Breast epithelium (tissue), 4 donors: ENCODE data around the gene ERC1. TPM values are rescaled to one million over a fixed set of nuclear protein-coding genes. Genes with fewer than 3 reads are reported as not detected.

Experiments used
- DNase-seq, 2 donors: peaks; one replicate each; pipeline ENCODE4 v3.0.0-alpha.2; 2019; ENCODE audit warnings: low spot score in 2 of 2
- H3K27ac ChIP-seq, 2 donors: fragments of 200-600 bp; sonication (generic) in 1 of 2; one replicate each; pipeline ENCODE4 v1.5.1; 2016 to 2019; ENCODE audit warnings: mild to moderate bottlenecking in 1 of 2
- H3K27me3 ChIP-seq, 2 donors: fragments of 200-600 bp; sonication (generic) in 1 of 2; one replicate each; pipeline versions ENCODE4 v1.5.1 to v1.6.0; 2017 to 2019; ENCODE audit warnings: control low read depth in 1 of 2, mild to moderate bottlenecking in 1 of 2
- H3K36me3 ChIP-seq: fragments of 200-600 bp; one replicate; pipeline ENCODE4 v1.5.1; 2019
- H3K4me1 ChIP-seq, 2 donors: fragments of 200-600 bp; sonication (generic); one replicate each; pipeline ENCODE4 v1.5.1; 2016 to 2019; ENCODE audit warnings: control low read depth in 1 of 2
- H3K4me3 ChIP-seq, 3 donors: fragments of 200-600 bp; sonication (generic); 1 replicate in 2 of 3; 2 replicates in 1 of 3; pipeline ENCODE4 v1.5.1; 2016 to 2019; ENCODE audit warnings: mild to moderate bottlenecking in 3 of 3, moderate library complexity in 2 of 3
- H3K9me3 ChIP-seq, 2 donors: fragments of 200-600 bp; sonication (generic) in 1 of 2; one replicate each; pipeline ENCODE4 v1.5.1; 2016 to 2019; ENCODE audit warnings: control low read depth in 1 of 2
- POLR2A ChIP-seq: fragments of 450-650 bp; IDR thresholded peaks from one replicate; pipeline ENCODE4 v1.6.1; 2016; ENCODE audit warnings: antibody characterized with exemption, mild to moderate bottlenecking, moderate library complexity
- POLR2AphosphoS5 ChIP-seq, 3 donors: sonication (generic); formaldehyde crosslinking; IDR thresholded peaks; one replicate each; pipeline ENCODE4 v1.6.1; 2017; ENCODE audit warnings: antibody characterized with exemption in 3 of 3
- intact Hi-C: fragments of 100-400 bp; cut with DNase I; formaldehyde crosslinking; loops from one replicate; pipeline ENCODE4 v1.15.1; 2023; ENCODE audit warnings: low total_unique reads
- total RNA-seq, 3 donors: library from RNA; depleted of rRNA; stranded (reverse); fragments of >200 nt; gene quantifications; one replicate each; pipeline ENCODE4 v1.1.0, GENCODE V29; 2016
- TF ChIP-seq, protein P1 (sequence below), 3 donors: fragments of 450-650 bp; IDR thresholded peaks; one replicate each; pipeline ENCODE4 v1.5.1; 2016 to 2017; ENCODE audit warnings: antibody characterized with exemption in 3 of 3, mild to moderate bottlenecking in 3 of 3, moderate library complexity in 3 of 3

The ERC1 gene
- total RNA-seq, 3 donors from 2014 or later: 47.4 to 63.4 (median 52.8) TPM

DNA sequence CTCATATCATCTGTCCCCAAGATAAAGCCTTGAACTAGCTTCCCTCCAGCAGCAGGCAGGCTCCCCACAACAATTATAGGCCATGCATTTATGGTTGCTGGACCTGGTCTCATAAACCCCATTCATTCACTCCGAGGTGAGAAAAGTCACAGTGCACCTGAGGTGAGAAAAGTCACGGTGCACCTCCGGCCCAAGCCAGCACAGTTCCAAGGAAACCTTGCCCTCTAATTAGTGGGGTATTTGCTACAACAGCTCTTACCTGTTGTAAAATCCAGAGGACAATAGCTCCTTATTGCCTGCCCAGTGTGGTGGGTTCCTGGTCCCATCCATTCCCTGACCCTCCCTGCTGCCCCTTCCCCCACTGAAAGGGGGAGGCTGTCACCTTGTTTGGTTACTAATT lies 537.8 kb downstream of the ERC1 start:
- H3K27ac ChIP-seq: no peak overlapping the region
- no peaks in the 10 kb centered on the region for H3K36me3 ChIP-seq
- H3K4me3 ChIP-seq: no peak overlapping the region
- peaks cover 0 to 8% of the 10 kb centered on the region in 2 donors for H3K4me1 ChIP-seq
- intact Hi-C loops: no loop called here
- no peak for DNase-seq
- H3K9me3 ChIP-seq: no peaks in the 10 kb centered on the region
- TF ChIP-seq, protein P1, sequence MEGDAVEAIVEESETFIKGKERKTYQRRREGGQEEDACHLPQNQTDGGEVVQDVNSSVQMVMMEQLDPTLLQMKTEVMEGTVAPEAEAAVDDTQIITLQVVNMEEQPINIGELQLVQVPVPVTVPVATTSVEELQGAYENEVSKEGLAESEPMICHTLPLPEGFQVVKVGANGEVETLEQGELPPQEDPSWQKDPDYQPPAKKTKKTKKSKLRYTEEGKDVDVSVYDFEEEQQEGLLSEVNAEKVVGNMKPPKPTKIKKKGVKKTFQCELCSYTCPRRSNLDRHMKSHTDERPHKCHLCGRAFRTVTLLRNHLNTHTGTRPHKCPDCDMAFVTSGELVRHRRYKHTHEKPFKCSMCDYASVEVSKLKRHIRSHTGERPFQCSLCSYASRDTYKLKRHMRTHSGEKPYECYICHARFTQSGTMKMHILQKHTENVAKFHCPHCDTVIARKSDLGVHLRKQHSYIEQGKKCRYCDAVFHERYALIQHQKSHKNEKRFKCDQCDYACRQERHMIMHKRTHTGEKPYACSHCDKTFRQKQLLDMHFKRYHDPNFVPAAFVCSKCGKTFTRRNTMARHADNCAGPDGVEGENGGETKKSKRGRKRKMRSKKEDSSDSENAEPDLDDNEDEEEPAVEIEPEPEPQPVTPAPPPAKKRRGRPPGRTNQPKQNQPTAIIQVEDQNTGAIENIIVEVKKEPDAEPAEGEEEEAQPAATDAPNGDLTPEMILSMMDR (IDR thresholded peaks at IDR 0.05): no peak
- TF ChIP-seq POLR2A: no peak
- no peak for TF ChIP-seq POLR2AphosphoS5 (IDR thresholded peaks at IDR 0.05)
- H3K27me3 ChIP-seq: peaks cover 9 to 26% of the 10 kb centered on the region in 2 donors

DNA sequence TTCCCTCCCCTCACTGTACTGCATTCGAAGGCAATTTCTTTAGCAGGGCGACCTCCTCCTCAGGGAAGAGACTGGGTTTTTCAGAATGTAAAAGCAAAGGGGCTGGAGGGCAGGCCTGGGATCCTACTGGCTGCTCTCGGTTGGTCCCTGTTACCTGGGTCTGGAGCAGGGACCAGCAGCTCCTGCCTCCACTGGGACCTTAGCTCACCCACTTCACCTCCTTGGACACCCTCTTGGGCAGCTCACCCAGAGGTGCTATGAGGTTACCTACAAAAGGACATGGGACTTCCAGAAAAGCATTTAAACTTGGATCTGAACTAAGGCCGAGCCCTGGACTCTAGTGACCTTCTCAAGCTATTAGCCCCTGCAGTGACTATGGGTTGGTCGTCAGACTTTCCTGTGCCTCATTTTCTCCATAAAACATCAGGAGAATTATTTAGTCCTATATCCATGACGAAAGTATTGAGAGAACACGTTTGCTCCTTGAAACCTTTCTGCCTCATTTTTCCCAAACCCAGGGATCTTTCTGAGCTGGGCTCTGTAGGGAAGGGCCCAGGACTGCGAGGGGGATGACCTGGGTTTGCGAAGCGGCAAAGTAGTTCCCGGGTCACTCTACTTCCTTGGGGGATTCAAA lies 538.3 kb downstream of the ERC1 start:
- no peak for DNase-seq
- intact Hi-C loops: no loop called here

DNA sequence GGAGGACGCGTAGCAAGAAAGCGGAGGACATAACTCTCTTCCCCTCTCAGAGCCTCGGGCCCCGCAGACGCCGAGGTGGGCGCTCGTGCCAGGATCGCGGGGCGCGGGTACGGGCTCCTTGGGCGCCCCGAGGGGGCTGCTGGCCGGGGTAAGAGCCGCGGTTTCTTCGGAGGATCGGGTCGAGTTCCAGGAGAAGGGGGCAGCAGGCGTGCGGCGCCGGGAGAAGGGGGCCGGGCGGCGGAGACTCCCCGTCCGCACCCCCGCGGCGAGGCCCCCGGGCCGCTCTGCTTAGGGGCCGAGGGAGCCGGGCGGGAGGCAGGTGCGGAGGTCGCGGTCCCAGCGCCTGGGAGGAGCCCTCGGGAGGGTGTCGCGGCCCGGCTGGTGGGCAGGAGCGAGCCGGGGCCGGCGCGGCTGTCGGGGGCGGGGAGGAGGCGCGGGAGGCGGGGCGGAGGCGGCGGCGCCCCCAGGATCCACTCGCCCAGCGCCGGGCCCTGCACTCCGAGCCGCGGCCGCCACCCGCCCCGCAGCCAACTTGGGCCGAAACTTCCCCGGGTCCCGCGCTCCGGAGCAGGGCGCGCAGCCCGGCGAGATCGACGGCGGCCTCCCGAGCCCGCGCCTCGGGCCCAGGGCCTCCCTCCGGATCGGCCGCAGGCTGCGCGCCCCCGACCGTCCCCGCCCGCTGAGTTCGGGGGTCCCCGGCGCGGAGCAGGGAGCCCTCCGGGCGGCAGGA lies 539.0 kb downstream of the ERC1 start:
- Histone ChIP-seq H3K4me3 (peak overlapping the region; percentile 41 to 78 (median 58)), H3K4me1 (peaks cover 0 to 8% of the 10 kb centered on the region in 2 donors), H3K27ac (no peak overlapping the region), H3K27me3 (peaks cover 9 to 29% of the 10 kb centered on the region in 2 donors), H3K9me3 (no peaks in the 10 kb centered on the region), H3K36me3 (no peaks in the 10 kb centered on the region)
- peak in 1 of 2 donors; percentile 48 for DNase-seq
- TF ChIP-seq POLR2A (no peak), POLR2AphosphoS5 (IDR thresholded peaks at IDR 0.05) (no peak)
- TF ChIP-seq, protein P1 (IDR thresholded peaks at IDR 0.05): no peak
- intact Hi-C loops: no loop called here

More for the DNA sequence above, 538.3 kb downstream of the ERC1 start:
- H3K4me3 ChIP-seq: peak overlapping the region; percentile 41 to 78 (median 58)
- TF ChIP-seq POLR2AphosphoS5 (IDR thresholded peaks at IDR 0.05) (no peak), POLR2A (no peak)
- TF ChIP-seq, protein P1 (IDR thresholded peaks at IDR 0.05): no peak
- peaks cover 9 to 28% of the 10 kb centered on the region in 2 donors for H3K27me3 ChIP-seq
- no peaks in the 10 kb centered on the region for H3K9me3 ChIP-seq
- peaks cover 0 to 8% of the 10 kb centered on the region in 2 donors for H3K4me1 ChIP-seq
- no peaks in the 10 kb centered on the region for H3K36me3 ChIP-seq
- H3K27ac ChIP-seq: no peak overlapping the region

DNA sequence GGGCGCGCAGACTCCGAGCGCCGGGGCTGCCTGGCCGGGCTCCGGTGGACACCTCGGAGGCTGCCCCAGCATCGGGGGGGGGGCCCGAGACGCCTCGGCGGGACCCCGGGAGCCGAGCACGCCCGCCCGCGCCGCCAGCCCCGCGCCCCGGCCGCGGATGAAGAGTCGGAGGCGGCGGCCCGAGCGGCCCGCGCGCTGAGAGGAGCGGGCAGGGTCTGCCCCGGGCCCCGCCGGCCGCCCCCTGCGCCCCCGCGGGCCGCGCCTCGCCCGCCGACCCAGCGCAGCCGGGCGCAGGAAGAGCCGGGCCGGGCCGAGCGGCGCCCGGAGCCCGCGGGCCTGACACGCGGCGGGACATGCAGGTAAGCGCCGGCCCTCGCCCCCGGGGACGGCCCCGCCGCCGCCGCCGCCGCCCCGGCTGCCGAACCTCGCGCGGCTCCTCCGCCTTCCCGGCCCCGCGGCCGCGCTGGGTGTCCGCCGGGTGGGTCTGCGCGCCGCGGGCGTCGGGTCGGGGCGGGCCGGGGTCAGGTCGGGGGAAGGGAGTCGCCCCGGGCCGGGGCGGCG lies 539.6 kb downstream of the ERC1 start:
- no peak for TF ChIP-seq POLR2AphosphoS5 (IDR thresholded peaks at IDR 0.05)
- TF ChIP-seq, protein P1 (IDR thresholded peaks at IDR 0.05): no peak
- no peak for TF ChIP-seq POLR2A
- DNase-seq: no peak
- H3K4me1 ChIP-seq: peaks cover 0 to 8% of the 10 kb centered on the region in 2 donors
- intact Hi-C loops: no loop called here
- H3K4me3 ChIP-seq: peak overlapping the region; percentile 41 to 78 (median 58)
- H3K27ac ChIP-seq: peak overlapping the region in 1 of 2 donors; percentile 32
- H3K9me3 ChIP-seq: no peaks in the 10 kb centered on the region
- no peaks in the 10 kb centered on the region for H3K36me3 ChIP-seq
- peaks cover 9 to 33% of the 10 kb centered on the region in 2 donors for H3K27me3 ChIP-seq
